ENCODE data around the gene H3-3A. TPM values are rescaled to one million over a fixed set of nuclear protein-coding genes. Genes with fewer than 3 reads are reported as not detected.
A peak's percentile ranks its signal among the peaks of the same experiment; 100 is the strongest.

H3-3A gene
- total and polyA plus RNA-seq, 2 donors (not counting 1 experiment from before 2014, with no cell fraction given) = 86.2 to 312 TPM

GRCh38 chr1:226110249-226111097, 48.0 kb downstream of the H3-3A start:
- Histone ChIP-seq H2AFZ (ENCODE audit: low read length) (peak overlapping the region; percentile 23), H3K36me3 (ENCODE audit: control insufficient read depth, insufficient read depth, low read length) (no peaks in the 10 kb centered on the region), H3K9ac (ENCODE audit: insufficient read depth, low read length) (peak overlapping the region; percentile 62), H3K9me3 (ENCODE audit: control insufficient read depth, insufficient read depth, low read depth, low read length) (no peaks in the 10 kb centered on the region), H3K79me2 (ENCODE audit: control insufficient read depth, insufficient read depth, low read length) (no peaks in the 10 kb centered on the region), H3K27me3 (ENCODE audit: control insufficient read depth, insufficient read depth, low read length) (no peaks in the 10 kb centered on the region), H3K4me1 (ENCODE audit: control insufficient read depth, extremely low read depth, insufficient read depth, low read length) (peaks cover 7% of the 10 kb centered on the region), H3K4me2 (ENCODE audit: extremely low read depth, insufficient read depth, low read length) (peak overlapping the region; percentile 90), H3K27ac (ENCODE audit: insufficient read depth, low read length) (peak overlapping the region; percentile 81), H4K20me1 (ENCODE audit: control insufficient read depth, extremely low read depth, insufficient read depth, low read length) (no peaks in the 10 kb centered on the region), H3K4me3 (replicated peaks in 1 of 4; ENCODE audit: control extremely low read depth in 1 of 4, insufficient read depth in 1 of 4, low read depth in 3 of 4, low read length in 4 of 4) (peak overlapping the region; percentile 49 to 60 (median 58))
- TF ChIP-seq CTCF (conservative IDR thresholded peaks at IDR 0.05 in 1 of 2, IDR thresholded peaks at IDR 0.05 in 1 of 2; ENCODE audit: low read depth in 1 of 2, low read length in 2 of 2) = no peak
- no peak for TF ChIP-seq EZH2 (IDR thresholded peaks at IDR 0.05; ENCODE audit: low read length, missing control alignments)
- peak; percentile 60 to 64 for DNase-seq (ENCODE audit: low read depth in 2 of 2)

GRCh38 chr1:226111098-226111882, 48.8 kb downstream of the H3-3A start:
- DNase-seq (ENCODE audit: low read depth in 2 of 2) = no peak
- peak overlapping the region; percentile 12 for H2AFZ ChIP-seq (ENCODE audit: low read length)

More at GRCh38 chr1:226111098-226111882, 48.8 kb downstream of the H3-3A start:
- Histone ChIP-seq H3K4me3 (replicated peaks in 1 of 4; ENCODE audit: control extremely low read depth in 1 of 4, insufficient read depth in 1 of 4, low read depth in 3 of 4, low read length in 4 of 4) (peak overlapping the region; percentile 49 to 60 (median 58)), H3K4me1 (ENCODE audit: control insufficient read depth, extremely low read depth, insufficient read depth, low read length) (peaks cover 7% of the 10 kb centered on the region), H3K79me2 (ENCODE audit: control insufficient read depth, insufficient read depth, low read length) (no peaks in the 10 kb centered on the region), H3K9me3 (ENCODE audit: control insufficient read depth, insufficient read depth, low read depth, low read length) (no peaks in the 10 kb centered on the region), H3K27me3 (ENCODE audit: control insufficient read depth, insufficient read depth, low read length) (no peaks in the 10 kb centered on the region), H3K27ac (ENCODE audit: insufficient read depth, low read length) (peak overlapping the region; percentile 81), H4K20me1 (ENCODE audit: control insufficient read depth, extremely low read depth, insufficient read depth, low read length) (no peaks in the 10 kb centered on the region), H3K36me3 (ENCODE audit: control insufficient read depth, insufficient read depth, low read length) (no peaks in the 10 kb centered on the region), H3K4me2 (ENCODE audit: extremely low read depth, insufficient read depth, low read length) (peak overlapping the region; percentile 90), H3K9ac (ENCODE audit: insufficient read depth, low read length) (peak overlapping the region; percentile 62)
- TF ChIP-seq CTCF (conservative IDR thresholded peaks at IDR 0.05 in 1 of 2, IDR thresholded peaks at IDR 0.05 in 1 of 2; ENCODE audit: low read depth in 1 of 2, low read length in 2 of 2) (no peak), EZH2 (IDR thresholded peaks at IDR 0.05; ENCODE audit: low read length, missing control alignments) (no peak)
